NCI-H1694 (cell line): ENCODE data around the gene PSMB11.

Experiments
- DNase-seq: peaks from one replicate; lab custom pipeline; 2025; lab: John Stamatoyannopoulos, UW

PSMB11 gene

DNA sequence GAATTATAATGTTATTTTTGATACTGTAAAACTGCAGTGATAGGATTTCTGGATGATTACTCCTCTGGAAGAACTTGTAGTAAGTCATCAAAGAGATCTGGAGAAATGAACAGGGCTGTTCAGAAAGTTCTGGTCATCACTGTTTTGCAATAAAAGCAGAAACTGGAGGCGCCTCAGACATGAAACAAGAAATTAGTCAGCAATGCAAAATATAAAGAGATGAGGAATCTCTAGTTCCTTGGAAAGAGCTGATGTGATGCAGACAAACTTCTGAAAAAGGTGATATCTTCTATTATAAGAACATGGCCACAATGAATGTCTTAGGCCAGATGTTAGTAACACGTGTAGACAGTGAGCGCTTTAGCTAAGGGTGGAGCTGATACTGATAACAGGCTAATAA, 43.4 kb downstream of the PSMB11 start:
- no peak for DNase-seq

DNA sequence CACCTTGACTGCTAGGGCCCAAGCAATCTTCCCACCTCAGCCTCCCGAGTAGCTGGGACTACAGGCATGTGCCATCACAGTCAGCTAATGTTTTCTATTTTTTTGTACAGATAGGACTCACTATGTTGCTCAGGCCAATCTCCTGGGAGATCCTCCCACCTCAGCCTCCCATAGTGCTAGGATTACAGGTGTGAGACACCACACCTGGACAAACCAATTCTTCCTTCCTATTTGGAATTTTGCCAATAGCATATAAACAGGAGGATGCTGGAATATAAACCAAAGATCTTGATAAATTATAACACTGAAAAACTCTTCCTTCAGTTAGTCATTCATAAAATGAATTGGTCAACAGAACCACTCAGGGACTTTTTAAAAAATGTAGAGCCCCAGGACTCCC, 44.6 kb downstream of the PSMB11 start:
- DNase-seq = no peak

GRCh38 chr14:23089498-23090253, 47.7 kb downstream of the PSMB11 start:
- DNase-seq = no peak

DNA sequence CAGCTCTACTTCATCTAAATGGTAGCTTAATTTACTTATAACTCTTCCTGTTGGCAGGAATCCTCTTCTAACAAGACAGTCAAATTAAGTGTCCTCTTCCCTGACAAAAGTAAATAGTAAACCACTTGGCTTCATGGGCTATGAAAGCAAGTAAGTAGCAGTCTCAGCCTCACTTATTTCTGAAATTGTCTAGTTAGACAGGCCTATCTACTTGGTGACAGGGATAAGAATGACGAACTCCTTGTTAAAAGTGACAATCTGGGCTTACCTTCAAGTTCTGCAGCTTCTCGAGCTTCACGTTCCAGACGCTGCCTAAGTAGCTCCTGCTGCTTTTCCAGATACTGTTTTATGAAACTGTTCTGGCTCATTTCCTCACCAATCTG, 48.2 kb downstream of the PSMB11 start:
- no peak for DNase-seq

- no peak for DNase-seq
Observed at GRCh38 chr14:23091294-23092225, 49.5 kb downstream of the PSMB11 start.

GRCh38 chr14:23093104-23093503, 51.1 kb downstream of the PSMB11 start:
- DNase-seq = no peak

GRCh38 chr14:23093526-23093925, 51.5 kb downstream of the PSMB11 start:
- DNase-seq = no peak
